ENCODE data around the gene BNIP3. TPM values are rescaled to one million over a fixed set of nuclear protein-coding genes. Genes with fewer than 3 reads are reported as not detected.

The BNIP3 gene
- total RNA-seq, 2 donors from 2014 or later = 6.9 to 51.7 TPM

DNA sequence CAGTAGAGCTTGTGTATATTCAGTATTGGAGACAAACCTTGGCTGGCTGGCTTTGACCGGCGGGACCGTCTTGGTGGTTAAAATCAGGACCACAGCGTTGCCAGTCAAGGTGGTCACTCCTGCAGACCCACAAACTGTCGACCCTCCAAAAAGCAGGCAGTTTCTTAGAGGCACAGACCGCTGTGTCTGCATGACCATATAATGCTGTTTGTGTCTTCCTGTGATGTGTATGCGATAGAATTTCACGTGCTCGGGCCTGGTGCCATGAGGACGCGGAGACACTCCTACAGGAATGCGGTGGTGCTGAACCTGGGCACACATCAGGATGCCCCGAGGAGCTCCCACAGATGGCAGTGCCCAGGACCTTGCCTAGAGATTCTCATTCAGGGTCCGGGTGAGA lies 34.8 kb downstream of the BNIP3 start:
- H3K36me3 ChIP-seq = no peaks in the 10 kb centered on the region
- intact Hi-C loops (cut with DNase I) = no loop called here
- no peak overlapping the region for H3K27ac ChIP-seq
- no peaks in the 10 kb centered on the region for H3K27me3 ChIP-seq
- no peaks in the 10 kb centered on the region for H3K4me1 ChIP-seq
- TF ChIP-seq, protein P1, sequence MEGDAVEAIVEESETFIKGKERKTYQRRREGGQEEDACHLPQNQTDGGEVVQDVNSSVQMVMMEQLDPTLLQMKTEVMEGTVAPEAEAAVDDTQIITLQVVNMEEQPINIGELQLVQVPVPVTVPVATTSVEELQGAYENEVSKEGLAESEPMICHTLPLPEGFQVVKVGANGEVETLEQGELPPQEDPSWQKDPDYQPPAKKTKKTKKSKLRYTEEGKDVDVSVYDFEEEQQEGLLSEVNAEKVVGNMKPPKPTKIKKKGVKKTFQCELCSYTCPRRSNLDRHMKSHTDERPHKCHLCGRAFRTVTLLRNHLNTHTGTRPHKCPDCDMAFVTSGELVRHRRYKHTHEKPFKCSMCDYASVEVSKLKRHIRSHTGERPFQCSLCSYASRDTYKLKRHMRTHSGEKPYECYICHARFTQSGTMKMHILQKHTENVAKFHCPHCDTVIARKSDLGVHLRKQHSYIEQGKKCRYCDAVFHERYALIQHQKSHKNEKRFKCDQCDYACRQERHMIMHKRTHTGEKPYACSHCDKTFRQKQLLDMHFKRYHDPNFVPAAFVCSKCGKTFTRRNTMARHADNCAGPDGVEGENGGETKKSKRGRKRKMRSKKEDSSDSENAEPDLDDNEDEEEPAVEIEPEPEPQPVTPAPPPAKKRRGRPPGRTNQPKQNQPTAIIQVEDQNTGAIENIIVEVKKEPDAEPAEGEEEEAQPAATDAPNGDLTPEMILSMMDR (IDR thresholded peaks at IDR 0.05) = no peak
- DNase-seq = no peak
- no peaks in the 10 kb centered on the region for H3K9me3 ChIP-seq
- no peak overlapping the region for H3K4me3 ChIP-seq
- H3K9ac ChIP-seq (ENCODE audit: low read depth in 2 of 2, low read length in 2 of 2) = no peak overlapping the region

DNA sequence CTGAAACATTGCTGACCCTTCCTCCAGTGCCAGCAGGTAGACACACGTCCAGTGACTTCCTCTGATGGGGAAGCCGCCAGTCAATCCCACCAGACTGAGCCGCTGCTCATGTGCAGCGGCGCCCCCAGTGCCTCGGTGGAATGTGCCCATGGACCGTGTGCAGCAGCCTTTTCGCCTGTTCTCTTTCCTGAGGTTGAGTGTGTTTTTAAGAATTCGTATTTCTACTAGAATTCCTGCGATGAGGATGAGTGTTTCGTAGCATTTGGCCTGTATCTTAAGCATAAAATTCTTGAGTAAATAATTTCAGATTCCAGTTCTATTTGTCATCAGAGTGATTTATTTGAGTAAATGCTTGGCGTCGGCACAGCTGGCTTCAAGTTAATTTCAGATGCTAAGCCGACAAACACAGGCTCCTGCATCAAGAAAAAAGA lies 35.4 kb downstream of the BNIP3 start:
- intact Hi-C loops (cut with DNase I) = no loop called here
- H3K4me3 ChIP-seq = no peak overlapping the region
- H3K9me3 ChIP-seq = no peaks in the 10 kb centered on the region
- no peaks in the 10 kb centered on the region for H3K4me1 ChIP-seq
- no peaks in the 10 kb centered on the region for H3K36me3 ChIP-seq
- no peak overlapping the region for H3K27ac ChIP-seq
- no peak overlapping the region for H3K9ac ChIP-seq (ENCODE audit: low read depth in 2 of 2, low read length in 2 of 2)
- no peaks in the 10 kb centered on the region for H3K27me3 ChIP-seq
- DNase-seq = no peak
- TF ChIP-seq, protein P1 (IDR thresholded peaks at IDR 0.05) = no peak

DNA sequence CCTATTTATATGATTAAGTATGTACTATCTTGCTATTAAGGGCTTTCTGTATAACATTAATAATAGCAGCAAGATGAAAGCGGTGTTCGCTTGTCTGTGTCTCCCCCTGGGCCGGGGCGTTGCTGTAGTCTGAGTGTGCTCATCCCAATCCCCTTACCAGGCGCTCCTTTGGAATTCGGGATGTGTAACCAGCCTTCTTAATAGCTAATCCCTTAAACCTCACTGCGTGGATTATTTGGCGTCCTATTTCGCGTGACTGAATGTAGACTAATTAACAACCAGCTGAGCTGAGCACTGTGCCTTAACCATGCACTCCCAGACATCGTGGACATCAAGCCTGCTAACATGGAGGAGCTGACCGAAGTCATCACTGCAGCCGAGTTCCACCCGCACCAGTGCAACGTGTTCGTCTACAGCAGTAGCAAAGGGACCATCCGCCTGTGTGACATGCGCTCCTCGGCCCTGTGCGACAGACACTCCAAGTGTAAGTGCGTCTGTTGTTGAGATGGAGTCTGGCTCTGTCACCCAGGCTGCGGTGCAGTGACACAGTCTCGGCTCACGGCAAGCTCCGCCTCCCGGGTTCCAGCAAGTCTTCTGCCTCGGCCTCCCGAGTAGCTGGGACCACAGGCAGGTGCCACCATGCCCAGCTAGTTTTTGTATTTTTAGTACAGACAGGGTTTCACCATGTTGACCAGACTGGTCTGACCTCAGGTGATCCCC lies 36.6 kb downstream of the BNIP3 start:
- Histone ChIP-seq H3K9me3 (no peaks in the 10 kb centered on the region), H3K4me1 (no peaks in the 10 kb centered on the region), H3K9ac (ENCODE audit: low read depth in 2 of 2, low read length in 2 of 2) (no peak overlapping the region), H3K4me3 (no peak overlapping the region), H3K27me3 (no peaks in the 10 kb centered on the region), H3K27ac (no peak overlapping the region), H3K36me3 (no peaks in the 10 kb centered on the region)
- TF ChIP-seq, protein P1 (IDR thresholded peaks at IDR 0.05) = no peak
- DNase-seq = no peak
- intact Hi-C loops (cut with DNase I) = no loop called here

DNA sequence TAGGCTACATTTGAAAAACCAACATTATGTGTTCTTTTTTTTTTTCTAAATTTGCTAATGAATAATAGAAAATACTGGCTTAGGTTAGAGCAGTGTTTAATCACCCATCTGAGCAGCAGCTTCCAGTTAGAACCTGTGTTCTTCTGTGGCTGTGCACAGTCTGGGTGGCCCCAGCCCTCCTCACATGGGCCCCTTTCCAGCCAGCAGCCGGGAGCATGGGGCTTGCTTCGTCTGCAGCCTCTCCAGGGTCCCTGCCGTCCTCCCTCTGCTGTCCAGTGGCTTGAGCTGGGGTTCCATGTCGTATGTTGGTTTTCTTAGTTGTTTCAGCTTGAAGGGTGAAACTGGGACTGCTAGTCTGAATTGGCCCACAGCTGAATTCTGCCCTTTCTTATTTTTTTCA lies 37.3 kb downstream of the BNIP3 start:
- intact Hi-C loops (cut with DNase I) = no loop called here
- H3K36me3 ChIP-seq = no peaks in the 10 kb centered on the region
- H3K4me1 ChIP-seq = no peaks in the 10 kb centered on the region
- no peak overlapping the region for H3K27ac ChIP-seq
- no peaks in the 10 kb centered on the region for H3K27me3 ChIP-seq
- TF ChIP-seq, protein P1 (IDR thresholded peaks at IDR 0.05) = no peak
- DNase-seq = no peak
- H3K9me3 ChIP-seq = no peaks in the 10 kb centered on the region
- H3K9ac ChIP-seq (ENCODE audit: low read depth in 2 of 2, low read length in 2 of 2) = no peak overlapping the region
- H3K4me3 ChIP-seq = no peak overlapping the region

DNA sequence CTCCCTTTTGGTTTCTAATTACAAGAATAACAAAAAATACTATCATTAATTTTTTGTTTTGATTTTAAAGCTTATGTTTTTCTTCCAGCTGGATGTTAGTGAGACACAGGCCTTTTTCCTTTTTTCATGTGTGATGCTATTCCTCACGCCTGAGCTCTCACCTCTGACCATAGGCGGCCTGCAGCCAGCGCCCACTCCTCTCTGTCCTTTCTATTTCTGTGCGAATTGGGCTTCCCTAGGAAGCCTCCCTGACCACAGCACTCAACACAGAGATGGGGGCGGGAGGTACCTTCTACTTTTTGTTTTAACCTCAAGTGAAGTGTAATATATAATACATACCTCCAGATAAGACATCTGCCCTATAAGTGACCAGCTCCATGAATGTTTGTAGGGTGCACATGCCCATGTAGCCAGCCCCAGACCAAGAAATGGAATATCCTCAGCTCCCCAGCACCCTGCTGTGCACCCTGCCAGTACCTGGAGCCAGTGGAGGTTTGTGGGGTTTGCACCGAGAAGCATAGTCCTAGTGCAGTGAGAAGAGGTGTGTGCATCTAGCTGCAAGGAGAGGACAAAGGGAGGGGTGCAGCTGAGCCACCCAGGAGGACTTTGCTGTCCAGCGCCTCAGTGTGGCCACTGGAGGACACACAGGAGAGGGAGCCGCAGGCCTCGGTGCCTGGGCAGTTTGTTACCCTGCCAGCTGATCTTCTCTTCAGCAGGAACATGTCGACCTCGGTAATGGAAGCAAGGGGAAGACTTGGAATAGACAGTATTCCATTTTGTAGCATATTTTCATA lies 38.5 kb downstream of the BNIP3 start:
- H3K9me3 ChIP-seq = no peaks in the 10 kb centered on the region
- H3K9ac ChIP-seq (ENCODE audit: low read depth in 2 of 2, low read length in 2 of 2) = no peak overlapping the region
- H3K4me3 ChIP-seq = no peak overlapping the region
- no peak for DNase-seq
- intact Hi-C loops (cut with DNase I) = no loop called here
- TF ChIP-seq, protein P1 (IDR thresholded peaks at IDR 0.05) = peak; percentile 14
- H3K27me3 ChIP-seq = no peaks in the 10 kb centered on the region
- H3K27ac ChIP-seq = no peak overlapping the region
- no peaks in the 10 kb centered on the region for H3K36me3 ChIP-seq
- H3K4me1 ChIP-seq = no peaks in the 10 kb centered on the region

Data from colonic mucosa (tissue), 4 donors.